Stomach (tissue), 9 donors: ENCODE measurements around the gene COQ3. TPM values are rescaled to one million over a fixed set of nuclear protein-coding genes. Genes with fewer than 3 reads are reported as not detected.

ENCODE experiments used
- DNase-seq, 2 donors: peaks; one replicate each; pipeline versions ENCODE4 v3.0.0 to v3.0.0-alpha.2; 2013 to 2019
- H3K27ac ChIP-seq, 5 donors: fragments of 200-600 bp in 4 of 5; sonication (generic) in 4 of 5; one replicate each; pipeline ENCODE4 v1.5.1; 2013 to 2019; ENCODE audit warnings: mild to moderate bottlenecking in 1 of 5, moderate library complexity in 1 of 5
- H3K27me3 ChIP-seq, 3 donors: fragments of 200-600 bp; sonication (generic); one replicate each; pipeline ENCODE4 v1.5.1; 2017 to 2019; ENCODE audit warnings: mixed run types in 1 of 3
- H3K36me3 ChIP-seq, 4 donors: fragments of 200-600 bp; sonication (generic); 1 replicate in 3 of 4; 2 replicates in 1 of 4; pipeline ENCODE4 v1.5.1; 2016 to 2019
- H3K4me1 ChIP-seq, 4 donors: fragments of 200-600 bp; sonication (generic); one replicate each; pipeline ENCODE4 v1.5.1; 2016 to 2019
- H3K4me3 ChIP-seq, 4 donors: fragments of 200-600 bp; sonication (generic) in 3 of 4; one replicate each; pipeline ENCODE4 v1.5.1; 2016 to 2019; ENCODE audit warnings: mild to moderate bottlenecking in 1 of 4
- H3K9me3 ChIP-seq, 4 donors: fragments of 200-600 bp; sonication (generic); one replicate each; pipeline ENCODE4 v1.5.1; 2016 to 2019
- CTCF ChIP-seq, 7 experiments: fragments of 450-650 bp in 4 of 7; fragments of 200-600 bp in 3 of 7; sonication (generic) in 3 of 7; IDR thresholded peaks; one replicate each; pipeline ENCODE4 v1.5.1; 2016 to 2019; ENCODE audit warnings: antibody characterized with exemption in 7 of 7, control low read depth in 2 of 7, mild to moderate bottlenecking in 1 of 7
- EP300 ChIP-seq: sonication (generic); formaldehyde crosslinking; IDR thresholded peaks from one replicate; pipeline ENCODE4 v1.6.1; 2017; ENCODE audit warnings: antibody characterized with exemption
- POLR2A ChIP-seq, 4 donors: fragments of 450-650 bp; IDR thresholded peaks; one replicate each; pipeline ENCODE4 v1.6.1; 2016; ENCODE audit warnings: antibody characterized with exemption in 4 of 4, control low read depth in 2 of 4, mild to moderate bottlenecking in 1 of 4, moderate library complexity in 1 of 4
- POLR2AphosphoS5 ChIP-seq, 3 donors: sonication (generic); formaldehyde crosslinking; IDR thresholded peaks; one replicate each; pipeline ENCODE4 v1.6.1; 2016; ENCODE audit warnings: antibody characterized with exemption in 3 of 3
- WGBS, 5 donors: extraction: QIAGEN DNeasy Blood & Tissue Kit in 3 of 5; methylation state at CpG; one replicate each; pipeline versions ENCODE4 v1.1.5 to v1.1.7; 2013 to 2018; 5-methylcytosine and 5-hydroxymethylcytosine counted together
- intact Hi-C: fragments of 100-400 bp; cut with DNase I; formaldehyde crosslinking; loops from one replicate; pipeline ENCODE4 v1.15.1; 2023; ENCODE audit warnings: low total_unique reads
- polyA plus RNA-seq, 3 donors: library from polyadenylated mRNA; stranded (reverse); fragments of 200-250 nt; gene quantifications; one replicate each; pipeline ENCODE4 v1.2.3, GENCODE V29; 2013
- total RNA-seq, 5 donors: library from RNA; depleted of rRNA; stranded (reverse); fragments of >200 nt; gene quantifications; one replicate each; pipeline versions ENCODE4 v1.1.0 to v1.2.3, GENCODE V29; 2014 to 2016
- donor health status: healthy with polysubstance abuse.
- donor health status: Bipolar disorder and iron deficiency.
- donor health status: healthy.

The COQ3 gene
- total and polyA plus RNA-seq, 8 donors: 0.58 to 11.4 (median 6.5) TPM; not detected in 2

DNA sequence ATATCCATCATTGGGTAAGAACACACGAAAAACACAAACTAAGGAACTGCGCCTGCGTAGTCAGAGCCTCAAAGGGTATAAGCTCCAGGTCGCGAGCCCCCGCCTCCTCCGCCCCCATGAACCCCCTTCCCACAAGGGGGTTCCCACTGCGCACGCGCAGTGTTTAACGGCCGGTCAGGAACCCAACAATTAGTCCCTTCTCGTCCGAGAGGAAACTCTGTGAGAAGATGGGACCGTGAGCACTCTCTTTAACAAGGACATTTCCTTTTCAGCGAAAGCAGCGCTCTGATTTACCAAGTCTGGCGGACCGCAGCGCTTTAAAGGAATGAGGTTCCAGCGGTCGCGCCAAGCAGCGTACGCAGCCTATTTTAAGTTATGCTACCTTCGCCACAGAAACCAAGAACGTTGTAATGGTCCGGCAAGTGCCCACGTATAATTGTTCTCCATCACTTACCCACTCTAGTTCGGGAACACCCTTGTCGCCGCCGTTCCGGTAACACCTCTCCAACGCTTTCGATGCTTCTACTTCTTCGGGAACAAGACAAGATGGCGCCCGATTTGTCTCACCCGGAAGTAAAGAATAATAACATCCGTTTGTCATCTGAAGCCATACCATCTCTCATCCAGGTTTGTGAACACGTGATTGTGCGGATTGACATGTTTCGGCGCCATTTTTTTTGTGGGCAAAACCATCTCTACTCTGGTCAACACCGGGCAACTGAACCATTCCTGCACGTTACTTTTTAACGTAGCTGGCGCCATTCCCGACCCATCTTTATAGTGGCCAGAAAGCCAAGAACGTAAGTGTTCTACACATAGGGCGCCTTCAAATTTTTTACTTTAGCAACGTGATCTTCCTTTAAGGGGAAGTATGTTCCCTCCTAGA lies 31.0 kb upstream of the COQ3 start, which contains the start of gene PNISR:
PNISR (minus strand) TSS at position 548 of the 886 bp plus-strand sequence. CDS start 10,649 bp downstream, outside the sequence.
- peak; percentile 88 to 99 for DNase-seq
- intact Hi-C loops: no loop called here
- TF ChIP-seq POLR2AphosphoS5 (IDR thresholded peaks at IDR 0.05): peak; percentile 35 to 81 (median 50)
- no peak for TF ChIP-seq CTCF (IDR thresholded peaks at IDR 0.05)
- no peak for TF ChIP-seq POLR2A (IDR thresholded peaks at IDR 0.05)
- no peaks in the 10 kb centered on the region for H3K27me3 ChIP-seq
- peaks cover 43 to 71% (median 55%) of the 10 kb centered on the region in 4 donors for H3K4me1 ChIP-seq
- 0 to 1% (median 0%) methylated on average over 53 of the region's 53 CpGs for WGBS, 5 donors
- H3K27ac ChIP-seq: peak within 1 kb of the TSS; percentile 94 to 99 (median 98)
- H3K4me3 ChIP-seq: peak within 1 kb of the TSS; percentile 60 to 81 (median 76)
- H3K36me3 ChIP-seq: no peaks in the 10 kb centered on the region
- no peaks in the 10 kb centered on the region for H3K9me3 ChIP-seq

DNA sequence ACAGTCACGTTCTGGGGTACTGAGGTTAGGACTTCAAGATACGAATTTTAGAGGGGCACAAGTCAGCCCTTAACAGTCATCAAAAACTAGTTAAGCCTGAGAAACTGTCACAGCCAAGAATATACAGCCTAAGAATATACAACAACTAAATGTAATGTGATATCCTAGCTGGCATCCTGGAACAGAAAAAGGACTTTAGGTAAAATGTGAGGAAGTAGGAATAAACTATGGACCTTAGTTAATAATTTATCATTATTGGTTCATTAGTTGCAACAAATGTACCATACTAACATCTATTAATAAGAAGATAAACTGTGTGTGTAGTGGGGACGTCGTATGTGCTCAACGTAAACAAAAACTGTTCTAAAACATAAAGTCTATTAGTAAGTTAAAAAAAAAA lies 30.0 kb upstream of the COQ3 start:
- DNase-seq: no peak
- intact Hi-C loops: no loop called here
- Histone ChIP-seq H3K4me3 (peak overlapping the region; percentile 60 to 81 (median 76)), H3K4me1 (peaks cover 43 to 80% (median 60%) of the 10 kb centered on the region in 4 donors), H3K9me3 (no peaks in the 10 kb centered on the region), H3K36me3 (no peaks in the 10 kb centered on the region), H3K27me3 (no peaks in the 10 kb centered on the region), H3K27ac (peak overlapping the region in 4 of 5 donors; percentile 94 to 99 (median 98))
- no peak for TF ChIP-seq POLR2AphosphoS5 (IDR thresholded peaks at IDR 0.05)
- no peak for TF ChIP-seq EP300
- no peak for TF ChIP-seq POLR2A (IDR thresholded peaks at IDR 0.05)
- TF ChIP-seq CTCF (IDR thresholded peaks at IDR 0.05): no peak
- WGBS, 5 donors: 31 to 51% (median 34%) methylated on average over 5 of the region's 5 CpGs

GRCh38 chr6:99422912-99423311 lies 28.9 kb upstream of the COQ3 start:
- Histone ChIP-seq H3K27ac (no peak overlapping the region), H3K4me3 (peak overlapping the region in 2 of 4 donors; percentile 75 to 81), H3K9me3 (no peaks in the 10 kb centered on the region), H3K4me1 (peaks cover 43 to 84% (median 65%) of the 10 kb centered on the region in 4 donors), H3K27me3 (no peaks in the 10 kb centered on the region), H3K36me3 (no peaks in the 10 kb centered on the region)
- TF ChIP-seq POLR2A (IDR thresholded peaks at IDR 0.05) (no peak), POLR2AphosphoS5 (IDR thresholded peaks at IDR 0.05) (no peak), CTCF (IDR thresholded peaks at IDR 0.05) (no peak), EP300 (no peak)
- WGBS, 5 donors: 77 to 91% (median 89%) methylated on average over 6 of the region's 6 CpGs
- no peak for DNase-seq
- intact Hi-C loops: no loop called here

DNA sequence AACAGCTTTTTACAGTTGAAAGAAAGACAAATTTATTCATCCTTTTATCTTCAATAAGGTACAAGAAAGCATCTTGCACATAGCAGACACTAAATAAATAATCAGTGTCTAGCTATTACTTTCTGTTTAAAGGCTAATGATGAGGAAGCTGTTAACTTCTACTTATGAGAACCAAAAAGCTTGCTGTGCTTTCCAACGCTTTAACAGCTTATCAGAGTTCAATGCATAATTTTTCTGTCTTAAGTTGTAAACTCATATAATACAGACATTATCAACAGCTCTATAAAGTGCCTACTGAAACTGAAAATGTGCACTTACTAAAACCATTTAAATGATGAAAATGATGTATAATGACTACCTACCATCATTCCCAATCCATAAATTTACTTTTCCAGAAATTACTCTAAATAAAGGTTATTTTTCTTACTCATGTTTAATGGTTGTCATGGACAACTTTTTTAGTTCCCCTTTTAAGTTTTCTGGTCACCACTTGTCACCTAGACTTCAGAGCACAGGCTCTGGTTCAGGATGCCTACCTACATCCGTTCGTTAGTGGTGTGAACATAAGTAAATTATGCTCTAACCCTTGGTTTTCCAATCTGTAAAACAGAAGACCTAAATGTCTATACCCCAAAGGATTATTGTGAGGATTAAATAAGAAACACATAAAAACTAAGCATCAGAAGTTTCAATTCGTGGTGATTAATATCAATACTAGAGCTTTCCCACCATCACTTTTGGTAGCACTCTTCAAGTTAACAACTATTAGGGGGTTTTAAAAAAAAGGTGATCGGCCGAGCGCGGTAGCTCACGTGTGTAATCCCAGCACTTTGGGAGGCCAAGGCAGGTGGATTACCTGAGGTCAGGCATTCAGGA lies 23.1 kb upstream of the COQ3 start:
- Histone ChIP-seq H3K36me3 (peaks cover 0 to 18% (median 4%) of the 10 kb centered on the region in 4 donors), H3K4me1 (peaks cover 25 to 92% (median 58%) of the 10 kb centered on the region in 4 donors), H3K27me3 (no peaks in the 10 kb centered on the region), H3K27ac (no peak overlapping the region), H3K9me3 (no peaks in the 10 kb centered on the region), H3K4me3 (no peak overlapping the region)
- TF ChIP-seq POLR2A (IDR thresholded peaks at IDR 0.05) (no peak), CTCF (IDR thresholded peaks at IDR 0.05) (no peak), EP300 (no peak), POLR2AphosphoS5 (IDR thresholded peaks at IDR 0.05) (no peak)
- DNase-seq: no peak
- intact Hi-C loops: no loop called here
- WGBS, 5 donors: 68 to 81% (median 80%) methylated on average over 9 of the region's 9 CpGs
